ENCODE data around the gene RPL13A.
A peak's percentile ranks its signal among the peaks of the same experiment; 100 is the strongest.
"Not testable (repeated sequence)": the region's sequence is repeated elsewhere in the genome, so short reads cannot be mapped to it uniquely, and the experiment has no call there.

The RPL13A gene

GRCh38 chr19:49455773-49456172 lies 31.6 kb upstream of the RPL13A start:
- H3K4me3 ChIP-seq (ENCODE audit: low read depth, low read length): no peak overlapping the region

- H3K4me3 ChIP-seq (ENCODE audit: low read depth, low read length): no peak overlapping the region
Observed at GRCh38 chr19:49456326-49456725, 31.1 kb upstream of the RPL13A start.

- H3K4me3 ChIP-seq (ENCODE audit: low read depth, low read length): no peak overlapping the region
Observed at GRCh38 chr19:49458567-49458903, 28.9 kb upstream of the RPL13A start.

DNA sequence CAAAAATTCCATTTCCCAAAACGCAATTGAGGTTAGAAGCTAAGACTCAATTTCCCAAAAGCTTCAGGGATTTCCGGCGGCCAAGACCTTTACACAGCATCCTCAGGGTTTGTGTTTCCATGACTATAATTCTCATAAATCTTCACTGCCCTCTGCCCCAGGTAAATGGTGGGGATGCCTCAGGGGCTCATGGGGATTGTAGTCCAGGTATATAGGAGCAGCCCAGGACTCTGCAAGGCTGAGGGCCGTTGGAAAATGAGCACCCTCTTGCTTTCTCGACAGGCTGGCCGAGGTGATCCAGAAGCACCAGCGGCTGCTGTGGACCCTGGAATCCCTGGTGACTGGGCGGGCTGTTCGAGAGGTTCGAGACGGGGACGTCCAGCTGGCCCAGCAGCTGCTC lies 28.0 kb upstream of the RPL13A start:
- no peak overlapping the region for H3K4me3 ChIP-seq (ENCODE audit: low read depth, low read length)

GRCh38 chr19:49461130-49461529 lies 26.3 kb upstream of the RPL13A start:
- not testable (repeated sequence) for H3K4me3 ChIP-seq (ENCODE audit: low read depth, low read length)

DNA sequence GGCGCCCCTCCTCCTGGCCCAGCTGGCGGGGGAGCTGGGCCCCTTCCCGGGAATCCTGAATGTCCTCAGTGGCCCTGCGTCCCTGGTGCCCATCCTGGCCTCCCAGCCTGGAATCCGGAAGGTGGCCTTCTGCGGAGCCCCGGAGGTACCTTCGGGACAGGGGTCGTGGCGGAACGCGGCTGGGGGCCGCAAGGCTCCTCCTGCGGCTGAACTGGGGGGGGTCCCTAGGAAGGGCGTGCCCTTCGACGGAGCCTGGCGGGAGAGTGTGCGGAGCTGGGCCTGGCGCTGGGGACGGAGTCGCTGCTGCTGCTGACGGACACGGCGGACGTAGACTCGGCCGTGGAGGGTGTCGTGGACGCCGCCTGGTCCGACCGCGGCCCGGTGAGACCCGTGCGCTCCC lies 25.8 kb upstream of the RPL13A start:
- H3K4me3 ChIP-seq (ENCODE audit: low read depth, low read length): no peak overlapping the region

DNA sequence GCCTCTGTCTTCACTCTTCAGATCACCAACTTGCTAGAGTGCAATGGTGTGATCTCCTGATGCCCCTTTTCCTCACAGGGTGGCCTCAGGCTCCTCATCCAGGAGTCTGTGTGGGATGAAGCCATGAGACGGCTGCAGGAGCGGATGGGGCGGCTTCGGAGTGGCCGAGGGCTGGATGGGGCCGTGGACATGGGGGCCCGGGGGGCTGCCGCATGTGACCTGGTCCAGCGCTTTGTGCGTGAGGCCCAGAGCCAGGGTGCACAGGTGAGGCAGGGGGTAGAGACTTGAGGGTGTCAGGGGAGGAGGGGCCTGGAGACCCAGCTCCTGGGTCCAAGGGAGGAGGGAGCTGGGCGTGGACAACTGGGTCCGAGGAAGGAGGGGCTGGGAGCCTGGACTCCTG lies 24.9 kb upstream of the RPL13A start:
- H3K4me3 ChIP-seq (ENCODE audit: low read depth, low read length): no peak overlapping the region

GRCh38 chr19:49463960-49464740 lies 23.3 kb upstream of the RPL13A start:
- H3K4me3 ChIP-seq (ENCODE audit: low read depth, low read length): no peak overlapping the region

DNA sequence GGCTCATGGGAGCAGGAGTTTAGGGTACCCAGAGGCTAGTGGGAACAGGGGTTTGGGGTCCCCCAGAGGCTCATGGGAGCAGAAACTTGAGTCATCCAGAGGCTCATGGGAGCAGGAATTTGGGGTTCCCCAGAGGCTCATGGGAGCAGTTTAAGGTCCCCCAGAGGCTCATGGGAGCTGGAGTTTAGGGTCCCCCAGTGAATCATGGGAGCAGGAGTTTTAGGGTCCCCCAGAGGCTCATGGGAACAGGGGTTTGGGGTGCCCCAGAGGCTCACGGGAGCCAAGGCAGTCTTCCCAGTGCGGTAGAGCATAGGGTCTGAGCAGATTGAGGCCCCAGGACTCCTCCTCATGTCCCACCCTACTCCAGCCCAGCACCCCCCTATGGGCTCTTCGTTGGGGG lies 22.0 kb upstream of the RPL13A start:
- H3K4me3 ChIP-seq (ENCODE audit: low read depth, low read length): no peak overlapping the region

GRCh38 chr19:49468199-49468598 lies 19.2 kb upstream of the RPL13A start:
- no peak overlapping the region for H3K4me3 ChIP-seq (ENCODE audit: low read depth, low read length)

- H3K4me3 ChIP-seq (ENCODE audit: low read depth, low read length): no peak overlapping the region
Observed at GRCh38 chr19:49468746-49469447, 18.5 kb upstream of the RPL13A start.

GRCh38 chr19:49469828-49470614 lies 17.4 kb upstream of the RPL13A start:
- no peak overlapping the region for H3K4me3 ChIP-seq (ENCODE audit: low read depth, low read length)

DNA sequence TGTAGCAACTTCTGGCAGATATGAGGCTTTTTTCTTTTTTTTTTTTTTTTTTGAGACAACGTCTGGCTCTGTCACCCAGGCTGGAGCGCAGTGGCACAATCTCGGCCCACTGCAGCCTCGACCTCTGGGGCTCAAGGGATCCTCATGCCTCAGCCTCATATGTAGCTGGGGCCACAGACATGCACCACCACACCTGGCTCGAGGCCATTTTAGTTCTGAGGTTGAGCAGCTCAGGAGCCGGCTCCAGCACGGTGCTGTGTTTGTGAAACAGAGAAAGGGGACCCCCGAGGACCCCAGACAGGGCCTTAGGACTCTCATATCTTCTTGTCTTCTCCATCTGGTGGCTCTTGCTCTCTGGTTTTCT lies 16.8 kb upstream of the RPL13A start:
- no peak overlapping the region for H3K4me3 ChIP-seq (ENCODE audit: low read depth, low read length)

- no peak overlapping the region for H3K4me3 ChIP-seq (ENCODE audit: low read depth, low read length)
Observed at GRCh38 chr19:49472936-49473335, 14.5 kb upstream of the RPL13A start.

DNA sequence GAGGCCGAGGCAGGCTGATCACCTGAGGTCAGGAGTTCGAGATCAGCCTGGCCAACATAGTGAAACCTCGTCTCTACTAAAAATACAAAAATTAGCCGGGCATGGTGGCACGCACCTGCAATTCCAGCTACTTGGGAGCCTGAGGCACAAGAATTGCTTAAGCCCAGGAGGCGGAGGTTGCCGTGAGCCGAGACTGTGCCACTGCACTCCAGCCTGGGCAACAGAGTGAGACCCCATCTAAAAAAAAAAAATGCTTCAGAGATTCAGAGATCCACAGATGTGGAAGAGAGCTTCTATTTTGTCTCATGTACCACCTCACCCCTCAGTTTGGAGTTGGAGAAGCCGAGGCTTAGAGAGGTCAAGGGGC lies 13.9 kb upstream of the RPL13A start:
- H3K4me3 ChIP-seq (ENCODE audit: low read depth, low read length): not testable (repeated sequence)

- H3K4me3 ChIP-seq (ENCODE audit: low read depth, low read length): peak within 1 kb of the TSS; percentile 24
Observed at GRCh38 chr19:49473868-49474541, 13.4 kb upstream of the RPL13A start, which contains the start of gene FLT3LG. FLT3LG (plus strand) TSS chr19:49474215; CDS start chr19:49474640, 425 bp downstream.

DNA sequence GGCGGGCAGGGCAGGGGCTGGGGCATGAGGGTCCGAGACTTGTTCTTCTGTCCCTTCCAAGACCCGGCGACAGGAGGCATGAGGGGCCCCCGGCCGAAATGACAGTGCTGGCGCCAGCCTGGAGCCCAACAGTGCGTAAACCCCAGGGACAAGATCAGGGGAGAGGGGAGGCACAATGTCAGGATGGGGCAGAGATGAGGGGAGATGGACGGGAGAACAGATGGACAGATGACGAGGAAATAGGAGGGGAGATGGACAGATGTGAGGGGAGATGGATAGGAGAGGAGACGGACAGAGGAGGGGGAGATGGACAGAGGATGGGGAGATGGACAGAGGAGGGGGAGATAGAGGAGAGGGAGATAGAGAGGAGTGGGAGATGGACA lies 12.9 kb upstream of the RPL13A start:
- H3K4me3 ChIP-seq (ENCODE audit: low read depth, low read length): no peak overlapping the region

DNA sequence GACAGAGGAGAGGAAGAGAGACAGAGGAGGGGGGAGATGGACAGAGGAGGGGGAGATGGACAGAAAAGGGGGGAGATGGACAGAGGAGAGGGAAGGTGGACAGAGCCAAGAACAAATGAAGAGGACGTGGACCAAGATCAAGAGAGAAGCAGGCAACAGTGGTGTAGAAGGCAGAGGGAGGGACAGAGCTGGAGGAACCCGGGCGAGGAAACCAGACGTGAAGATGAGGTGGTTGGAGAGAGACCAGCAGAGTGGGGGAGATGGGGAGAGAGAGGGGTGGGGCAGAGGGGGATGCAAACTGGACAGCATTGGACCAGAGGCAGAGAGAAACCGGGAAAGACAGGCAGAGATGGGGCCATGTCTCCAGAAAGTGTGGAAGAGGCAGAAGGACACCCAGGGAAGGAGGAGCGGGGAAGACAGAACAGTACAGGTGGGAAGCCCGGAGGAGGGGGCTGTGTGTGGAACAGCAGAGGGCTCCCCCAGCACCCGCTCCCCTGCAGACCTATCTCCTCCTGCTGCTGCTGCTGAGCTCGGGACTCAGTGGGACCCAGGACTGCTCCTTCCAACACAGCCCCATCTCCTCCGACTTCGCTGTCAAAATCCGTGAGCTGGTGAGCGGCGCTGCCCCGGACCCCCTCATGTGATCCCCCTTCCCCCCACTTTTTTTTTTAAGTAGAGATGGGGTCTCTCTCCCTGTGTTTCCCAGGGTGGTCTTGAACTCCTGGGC lies 12.1 kb upstream of the RPL13A start:
- H3K4me3 ChIP-seq (ENCODE audit: low read depth, low read length): no peak overlapping the region

GRCh38 chr19:49475995-49476880 lies 11.2 kb upstream of the RPL13A start:
- no peak overlapping the region for H3K4me3 ChIP-seq (ENCODE audit: low read depth, low read length)

Data from iPS-11a (cell line).